Caco-2 (cell line): ENCODE results near the gene RC3H2. TPM values are rescaled to one million over a fixed set of nuclear protein-coding genes. Genes with fewer than 3 reads are reported as not detected.

Source experiments
- BruUV-seq: library from RNA; stranded (reverse); fragments of 400-500 nt; replicated peaks from 2 replicates; lab custom pipeline; 2021; lab: Mats Ljungman, UMichigan
- CTCF ChIA-PET: fragments of 300-600 bp; sonication (Branson Sonifier 250); formaldehyde crosslinking; loops from one replicate; lab custom pipeline; 2022; ENCODE audit warnings: antibody characterized with exemption; lab: Charles Lee
- POLR2A ChIA-PET: fragments of 300-600 bp; sonication (Branson Sonifier 250); formaldehyde crosslinking; loops from one replicate; lab custom pipeline; 2022; ENCODE audit warnings: antibody characterized with exemption; lab: Charles Lee
- DNase-seq, 2 experiments: peaks; one replicate each; pipeline versions ENCODE4 v3.0.0 to v3.0.0-alpha.2; 2020 to 2022
- H3K27me3 ChIP-seq: replicated peaks from 2 replicates; pipeline ENCODE4 v1.6.0; 2011; ENCODE audit warnings: low read length; ENCODE audit not compliant: control insufficient read depth, insufficient read depth
- H3K36me3 ChIP-seq: 2 replicates; pipeline ENCODE4 v1.5.1; 2011; ENCODE audit warnings: low read length; ENCODE audit not compliant: control insufficient read depth, insufficient read depth
- H3K4me1 ChIP-seq: fragments of 250-450 bp; sonication (Bioruptor Pico); 2 replicates; pipeline ENCODE4 v1.5.1; 2020; ENCODE audit warnings: mild to moderate bottlenecking
- H3K4me3 ChIP-seq: 2 replicates; pipeline ENCODE4 v1.5.1; 2011; ENCODE audit warnings: low read depth, mild to moderate bottlenecking, control low read depth, low read length
- H3K9me3 ChIP-seq: fragments of 250-450 bp; sonication (Bioruptor Pico); 2 replicates; pipeline ENCODE4 v1.5.1; 2020; ENCODE audit warnings: mild to moderate bottlenecking, moderate library complexity
- H3K27ac Mint-ChIP-seq: one replicate; pipeline ENCODE4 v1.8.0; 2022; ENCODE audit warnings: mixed read lengths; ENCODE audit not compliant: unreplicated experiment
- H3K27me3 Mint-ChIP-seq: one replicate; pipeline ENCODE4 v1.8.0; 2022; ENCODE audit warnings: mixed read lengths; ENCODE audit not compliant: insufficient read depth, unreplicated experiment
- H3K36me3 Mint-ChIP-seq: one replicate; pipeline ENCODE4 v1.8.0; 2022; ENCODE audit warnings: mild to moderate bottlenecking, mixed read lengths; ENCODE audit not compliant: insufficient read depth, unreplicated experiment
- H3K4me1 Mint-ChIP-seq: one replicate; pipeline ENCODE4 v1.8.0; 2022; ENCODE audit warnings: low read depth, mixed read lengths; ENCODE audit not compliant: unreplicated experiment
- H3K4me3 Mint-ChIP-seq: one replicate; pipeline ENCODE4 v1.8.0; 2022; ENCODE audit warnings: mild to moderate bottlenecking, moderate library complexity, mixed read lengths; ENCODE audit not compliant: unreplicated experiment
- H3K9me3 Mint-ChIP-seq: one replicate; pipeline ENCODE4 v1.8.0; 2022; ENCODE audit warnings: mixed read lengths; ENCODE audit not compliant: unreplicated experiment
- intact Hi-C: fragments of 100-400 bp; cut with micrococcal nuclease; formaldehyde crosslinking; loops from one replicate; pipeline ENCODE4 v1.10.0; 2022; ENCODE audit not compliant: unreplicated experiment
- total RNA-seq: library from RNA; stranded (reverse); gene quantifications from 2 replicates; pipeline ENCODE4 v1.2.3, GENCODE V29; 2022
- TF ChIP-seq, protein P1 (sequence below), 2 experiments: fragments of 200-600 bp in 1 of 2; IDR thresholded peaks; 1 replicate in 1 of 2; 2 replicates in 1 of 2; pipeline versions ENCODE4 v1.5.1 to v1.8.0; 2011 to 2022; ENCODE audit warnings: antibody characterized with exemption in 1 of 2, control low read depth in 1 of 2, inconsistent platforms in 1 of 2, low read depth in 1 of 2, low read length in 1 of 2, mild to moderate bottlenecking in 1 of 2, moderate library complexity in 1 of 2; ENCODE audit not compliant: insufficient read depth in 1 of 2, severe bottlenecking in 1 of 2, unreplicated experiment in 1 of 2

The RC3H2 gene
- total RNA-seq, 1 experiment from 2014 or later, result 53.8 TPM

DNA sequence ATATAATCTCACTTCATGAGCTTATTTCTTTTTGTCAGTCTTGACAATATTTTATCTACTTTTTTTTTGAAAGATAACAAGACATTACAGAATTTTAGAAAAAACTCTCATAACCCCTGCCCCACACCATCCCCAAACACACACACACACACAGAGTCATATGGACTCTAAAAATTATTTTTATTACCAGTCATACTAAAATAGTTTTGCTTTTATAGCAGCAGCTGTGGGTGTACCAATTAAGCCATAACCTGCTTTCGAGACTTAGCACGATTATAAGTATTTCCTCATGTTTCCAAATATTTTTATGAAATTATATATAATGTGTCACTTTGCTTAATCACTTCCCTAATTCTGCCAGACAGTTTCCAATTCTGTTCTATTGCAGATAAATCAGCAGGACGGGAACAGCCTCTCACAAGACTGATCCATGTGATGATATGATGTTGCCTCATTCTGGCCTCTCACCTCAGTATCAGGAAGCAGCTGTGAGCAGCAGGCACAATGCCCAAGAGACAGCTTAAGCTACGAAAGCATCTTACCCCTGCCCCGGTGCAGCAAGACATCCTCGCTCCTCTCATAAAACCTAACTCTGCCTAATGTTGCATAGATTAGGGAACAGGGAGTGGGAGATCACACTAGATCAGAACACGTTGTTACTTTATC is 83.7 kb downstream of the RC3H2 start:
- TF ChIP-seq, protein P1, sequence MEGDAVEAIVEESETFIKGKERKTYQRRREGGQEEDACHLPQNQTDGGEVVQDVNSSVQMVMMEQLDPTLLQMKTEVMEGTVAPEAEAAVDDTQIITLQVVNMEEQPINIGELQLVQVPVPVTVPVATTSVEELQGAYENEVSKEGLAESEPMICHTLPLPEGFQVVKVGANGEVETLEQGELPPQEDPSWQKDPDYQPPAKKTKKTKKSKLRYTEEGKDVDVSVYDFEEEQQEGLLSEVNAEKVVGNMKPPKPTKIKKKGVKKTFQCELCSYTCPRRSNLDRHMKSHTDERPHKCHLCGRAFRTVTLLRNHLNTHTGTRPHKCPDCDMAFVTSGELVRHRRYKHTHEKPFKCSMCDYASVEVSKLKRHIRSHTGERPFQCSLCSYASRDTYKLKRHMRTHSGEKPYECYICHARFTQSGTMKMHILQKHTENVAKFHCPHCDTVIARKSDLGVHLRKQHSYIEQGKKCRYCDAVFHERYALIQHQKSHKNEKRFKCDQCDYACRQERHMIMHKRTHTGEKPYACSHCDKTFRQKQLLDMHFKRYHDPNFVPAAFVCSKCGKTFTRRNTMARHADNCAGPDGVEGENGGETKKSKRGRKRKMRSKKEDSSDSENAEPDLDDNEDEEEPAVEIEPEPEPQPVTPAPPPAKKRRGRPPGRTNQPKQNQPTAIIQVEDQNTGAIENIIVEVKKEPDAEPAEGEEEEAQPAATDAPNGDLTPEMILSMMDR (IDR thresholded peaks at IDR 0.05; ENCODE audit: insufficient read depth in 1 of 2, low read depth in 1 of 2, low read length in 1 of 2, severe bottlenecking in 1 of 2, unreplicated experiment in 1 of 2), result no peak
- CTCF ChIA-PET, result no interaction called here
- Mint-ChIP-seq H3K27me3 (no peaks in the 10 kb centered on the region), H3K36me3 (peaks cover 38% of the 10 kb centered on the region), H3K4me1 (no peaks in the 10 kb centered on the region), H3K27ac (no peak overlapping the region), H3K4me3 (no peak overlapping the region), H3K9me3 (no peaks in the 10 kb centered on the region)
- no TSS peak for BruUV-seq
- no peaks in the 10 kb centered on the region for H3K4me1 ChIP-seq
- no peak for DNase-seq
- H3K27me3 ChIP-seq, result no peaks in the 10 kb centered on the region
- no peak overlapping the region for H3K4me3 ChIP-seq
- H3K36me3 ChIP-seq, result peaks cover 2% of the 10 kb centered on the region; the same call in 1 of the 2 replicates
- POLR2A ChIA-PET, result no interaction called here
- intact Hi-C loops, result no loop called here
- H3K9me3 ChIP-seq, result no peaks in the 10 kb centered on the region

DNA sequence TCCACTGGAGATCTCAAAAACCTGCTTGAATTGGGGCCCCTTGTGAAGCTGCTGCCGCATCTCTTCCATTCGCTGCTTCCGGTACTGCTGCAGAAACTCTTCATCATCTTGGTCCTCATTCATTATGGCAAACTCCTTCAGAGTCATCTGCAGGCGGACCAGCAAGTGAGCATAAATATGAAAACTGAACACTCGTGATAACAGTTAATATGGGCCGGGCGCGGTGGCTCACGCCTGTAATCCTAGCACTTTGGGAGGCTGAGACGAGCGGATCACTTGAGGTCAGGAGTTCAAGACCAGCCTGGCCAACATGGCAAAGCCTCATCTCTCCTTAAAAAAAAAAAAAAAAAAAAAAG is 84.7 kb downstream of the RC3H2 start:
- Histone ChIP-seq H3K36me3 (peaks cover 2% of the 10 kb centered on the region; the same call in 1 of the 2 replicates), H3K9me3 (no peaks in the 10 kb centered on the region), H3K27me3 (no peaks in the 10 kb centered on the region), H3K4me3 (no peak overlapping the region), H3K4me1 (no peaks in the 10 kb centered on the region)
- no peak for DNase-seq
- no peaks in the 10 kb centered on the region for H3K27me3 Mint-ChIP-seq
- TF ChIP-seq, protein P1 (IDR thresholded peaks at IDR 0.05; ENCODE audit: insufficient read depth in 1 of 2, low read depth in 1 of 2, low read length in 1 of 2, severe bottlenecking in 1 of 2, unreplicated experiment in 1 of 2), result no peak
- H3K27ac Mint-ChIP-seq, result no peak overlapping the region
- no peaks in the 10 kb centered on the region for H3K4me1 Mint-ChIP-seq
- H3K36me3 Mint-ChIP-seq, result peaks cover 42% of the 10 kb centered on the region
- H3K4me3 Mint-ChIP-seq, result no peak overlapping the region
- ChIA-PET CTCF (no interaction called here), POLR2A (no interaction called here)
- intact Hi-C loops, result no loop called here
- BruUV-seq, result no TSS peak
- no peaks in the 10 kb centered on the region for H3K9me3 Mint-ChIP-seq

DNA sequence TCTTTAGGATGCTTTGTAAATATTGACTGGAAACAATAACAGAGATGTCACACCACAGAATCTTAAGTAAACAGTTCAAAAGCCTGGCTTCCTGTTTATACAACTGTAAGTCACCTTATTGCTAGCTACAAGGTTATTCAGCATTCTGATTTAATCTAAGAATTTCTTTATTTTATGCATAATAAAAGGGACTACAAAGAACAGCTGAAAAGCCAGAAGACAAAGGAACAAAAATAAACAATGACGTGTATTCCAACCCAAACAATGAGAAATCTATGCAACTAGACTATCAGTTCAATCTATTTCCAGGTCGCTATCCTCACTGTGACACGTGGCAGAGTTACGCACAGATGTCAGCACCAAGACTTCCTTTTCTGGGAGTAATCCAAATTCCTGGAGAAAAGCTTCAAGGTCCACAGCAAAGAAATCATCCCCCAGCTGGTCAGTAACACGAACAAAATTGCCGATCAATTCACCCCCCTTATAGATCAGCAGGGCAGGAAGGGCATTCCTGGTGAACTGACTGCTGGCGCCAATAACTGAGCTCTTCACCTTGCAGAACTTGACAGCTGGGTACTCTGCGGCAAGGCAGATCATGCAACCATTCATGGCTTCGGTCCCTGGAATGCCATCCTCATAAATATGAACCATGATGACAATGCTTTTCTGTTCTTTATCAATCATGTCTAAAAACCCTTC is 85.2 kb downstream of the RC3H2 start:
- DNase-seq, result no peak
- no peaks in the 10 kb centered on the region for H3K4me1 Mint-ChIP-seq
- no peak overlapping the region for H3K4me3 Mint-ChIP-seq
- peaks cover 40% of the 10 kb centered on the region for H3K36me3 Mint-ChIP-seq
- no peaks in the 10 kb centered on the region for H3K27me3 Mint-ChIP-seq
- ChIA-PET CTCF (no interaction called here), POLR2A (no interaction called here)
- H3K4me1 ChIP-seq, result no peaks in the 10 kb centered on the region
- H3K27me3 ChIP-seq, result no peaks in the 10 kb centered on the region
- no peak overlapping the region for H3K27ac Mint-ChIP-seq
- no TSS peak for BruUV-seq
- H3K4me3 ChIP-seq, result no peak overlapping the region
- no peaks in the 10 kb centered on the region for H3K9me3 Mint-ChIP-seq
- no peaks in the 10 kb centered on the region for H3K9me3 ChIP-seq
- TF ChIP-seq, protein P1 (IDR thresholded peaks at IDR 0.05; ENCODE audit: insufficient read depth in 1 of 2, low read depth in 1 of 2, low read length in 1 of 2, severe bottlenecking in 1 of 2, unreplicated experiment in 1 of 2), result no peak
- intact Hi-C loops, result loop anchor here (10.0 kb wide), 1 partner anchor 725 kb away; the partner anchor contains the start of gene TTLL11
- peaks cover 2% of the 10 kb centered on the region; the same call in 1 of the 2 replicates for H3K36me3 ChIP-seq
